HUES64 (cell line): Measurements from ENCODE around the gene UGCG.

ENCODE experiments used
- H3K27ac ChIP-seq: 2 replicates; pipeline ENCODE4 v1.7.0; 2013; ENCODE audit warnings: low read depth, low read length, inconsistent platforms
- H3K27me3 ChIP-seq: 2 replicates; pipeline ENCODE4 v1.6.1; 2013; ENCODE audit warnings: mild to moderate bottlenecking, low read length; ENCODE audit not compliant: insufficient read depth
- H3K36me3 ChIP-seq: 2 replicates; pipeline ENCODE4 v1.6.1; 2013; ENCODE audit warnings: mild to moderate bottlenecking, low read length; ENCODE audit not compliant: insufficient read depth
- H3K4me1 ChIP-seq: 2 replicates; pipeline ENCODE4 v1.6.1; 2013; ENCODE audit warnings: mild to moderate bottlenecking, low read length, moderate library complexity; ENCODE audit not compliant: insufficient read depth
- H3K4me3 ChIP-seq: 2 replicates; pipeline ENCODE4 v1.5.1; 2013; ENCODE audit warnings: mild to moderate bottlenecking, low read length, moderate library complexity
- H3K9ac ChIP-seq: 2 replicates; pipeline ENCODE4 v1.6.1; 2013; ENCODE audit warnings: mild to moderate bottlenecking, low read depth, low read length
- H3K9me3 ChIP-seq: 2 replicates; pipeline ENCODE4 v1.6.1; 2013; ENCODE audit warnings: low read depth, low read length; ENCODE audit not compliant: insufficient read depth
- WGBS: fragments of 150-250, 120-280 bp; methylation state at CpG from one replicate; pipeline ENCODE4 v1.1.7; 2013; ENCODE audit warnings: missing lambda C conversion rate; 5-methylcytosine and 5-hydroxymethylcytosine counted together

Gene UGCG

GRCh38 chr9:111907147-111907546 lies 10.5 kb downstream of the UGCG start:
- no peaks in the 10 kb centered on the region for H3K27me3 ChIP-seq
- H3K27ac ChIP-seq = no peak overlapping the region
- no peaks in the 10 kb centered on the region for H3K36me3 ChIP-seq
- no peak overlapping the region for H3K9ac ChIP-seq
- WGBS = 95% methylated on average over 5 of the region's 5 CpGs
- no peaks in the 10 kb centered on the region for H3K4me1 ChIP-seq
- no peaks in the 10 kb centered on the region for H3K9me3 ChIP-seq
- H3K4me3 ChIP-seq = no peak overlapping the region

GRCh38 chr9:111909444-111909843 lies 12.8 kb downstream of the UGCG start:
- H3K36me3 ChIP-seq = 0 out of 2 replicates have a peak, but pooled peaks cover under 1% of the 10 kb centered on the region
- H3K9ac ChIP-seq = no peak overlapping the region
- no peaks in the 10 kb centered on the region for H3K27me3 ChIP-seq
- no peaks in the 10 kb centered on the region for H3K9me3 ChIP-seq
- H3K27ac ChIP-seq = no peak overlapping the region
- H3K4me3 ChIP-seq = no peak overlapping the region
- 87% methylated on average over 3 of the region's 3 CpGs for WGBS
- no peaks in the 10 kb centered on the region for H3K4me1 ChIP-seq

DNA sequence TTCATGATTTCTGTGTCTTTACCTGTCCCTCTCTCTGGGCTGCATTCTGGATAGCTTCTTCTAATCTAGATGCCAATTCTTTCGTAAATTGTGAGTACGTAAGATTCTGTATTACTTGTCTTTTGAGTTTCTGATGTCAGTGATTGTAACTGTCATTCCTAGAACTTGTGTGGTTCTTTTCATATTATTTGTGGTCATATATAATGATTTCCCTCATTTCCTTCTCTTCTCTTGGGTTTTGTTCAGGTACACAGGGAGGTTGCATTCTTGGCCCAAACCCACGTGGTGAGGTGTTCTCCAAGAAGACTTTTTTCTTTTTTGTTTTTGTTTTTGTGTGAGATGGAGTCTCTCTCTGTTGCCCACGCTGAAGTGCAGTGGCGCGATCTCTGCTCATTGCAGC lies 13.8 kb downstream of the UGCG start:
- WGBS = 97% methylated on average over 6 of the region's 6 CpGs
- H3K27me3 ChIP-seq = no peaks in the 10 kb centered on the region
- H3K9ac ChIP-seq = no peak overlapping the region
- no peaks in the 10 kb centered on the region for H3K4me1 ChIP-seq
- peaks cover 9% of the 10 kb centered on the region for H3K36me3 ChIP-seq
- no peaks in the 10 kb centered on the region for H3K9me3 ChIP-seq
- H3K27ac ChIP-seq = no peak overlapping the region
- no peak overlapping the region for H3K4me3 ChIP-seq

GRCh38 chr9:111913159-111913558 lies 16.5 kb downstream of the UGCG start:
- no peaks in the 10 kb centered on the region for H3K27me3 ChIP-seq
- no peak overlapping the region for H3K9ac ChIP-seq
- no peaks in the 10 kb centered on the region for H3K9me3 ChIP-seq
- H3K36me3 ChIP-seq = peaks cover 34% of the 10 kb centered on the region
- H3K4me1 ChIP-seq = no peaks in the 10 kb centered on the region
- 93% methylated on average over 6 of the region's 6 CpGs for WGBS
- no peak overlapping the region for H3K27ac ChIP-seq
- no peak overlapping the region for H3K4me3 ChIP-seq

DNA sequence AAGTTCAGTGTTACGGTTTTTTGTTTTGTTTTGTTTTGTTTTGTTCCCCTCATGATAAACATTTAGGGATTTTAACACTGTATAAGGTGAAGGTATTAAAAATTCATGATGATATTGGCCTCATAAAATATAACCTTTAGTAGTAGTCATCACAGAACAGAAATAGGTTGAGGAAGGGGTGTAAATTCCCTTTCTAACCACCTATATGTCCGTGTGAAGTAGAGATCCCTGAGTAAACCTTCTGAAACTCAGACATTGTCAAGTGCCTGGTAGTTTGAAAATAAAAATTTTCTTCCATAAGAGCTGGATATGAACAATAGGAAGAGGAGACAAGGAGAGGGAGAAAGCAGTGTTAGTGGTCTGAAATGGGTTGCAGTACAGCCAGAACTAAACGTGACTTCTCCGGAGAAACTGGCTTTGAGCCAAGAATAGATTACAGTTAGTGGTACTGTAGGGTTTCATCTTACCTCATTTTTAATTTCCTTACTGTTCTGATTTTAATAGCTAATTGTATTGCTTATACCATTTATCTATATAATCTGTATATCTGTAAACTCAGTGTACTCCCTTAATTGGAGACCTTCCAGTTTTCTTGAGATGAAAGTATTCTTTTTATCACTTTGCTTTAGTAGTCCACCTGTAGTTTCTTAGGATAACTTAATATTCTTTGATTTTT lies 18.3 kb downstream of the UGCG start:
- no peaks in the 10 kb centered on the region for H3K4me1 ChIP-seq
- H3K27me3 ChIP-seq = no peaks in the 10 kb centered on the region
- 100% methylated on average over 2 of the region's 4 CpGs for WGBS
- no peaks in the 10 kb centered on the region for H3K9me3 ChIP-seq
- no peak overlapping the region for H3K27ac ChIP-seq
- no peak overlapping the region for H3K4me3 ChIP-seq
- no peak overlapping the region for H3K9ac ChIP-seq
- peaks cover 40% of the 10 kb centered on the region for H3K36me3 ChIP-seq

DNA sequence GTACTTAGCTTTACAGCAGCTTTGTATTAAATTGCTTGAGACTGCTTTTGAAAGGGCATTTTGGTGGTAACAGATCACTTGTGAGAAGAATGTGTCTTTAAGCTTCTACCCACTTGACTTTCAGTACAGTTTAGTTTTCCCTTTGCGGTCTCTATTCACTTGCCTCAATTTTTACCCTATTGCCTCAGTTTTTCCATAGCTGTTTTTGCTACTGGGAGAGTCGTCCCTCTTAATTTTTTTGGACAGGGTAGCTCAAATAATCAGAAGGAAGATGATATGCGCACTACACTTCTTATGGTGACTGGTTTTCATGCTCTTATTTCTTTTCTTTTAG lies 18.8 kb downstream of the UGCG start:
- H3K9me3 ChIP-seq = no peaks in the 10 kb centered on the region
- H3K27me3 ChIP-seq = no peaks in the 10 kb centered on the region
- no peaks in the 10 kb centered on the region for H3K4me1 ChIP-seq
- 95% methylated on average over 3 of the region's 3 CpGs for WGBS
- no peak overlapping the region for H3K9ac ChIP-seq
- H3K27ac ChIP-seq = no peak overlapping the region
- peaks cover 40% of the 10 kb centered on the region for H3K36me3 ChIP-seq
- H3K4me3 ChIP-seq = no peak overlapping the region

DNA sequence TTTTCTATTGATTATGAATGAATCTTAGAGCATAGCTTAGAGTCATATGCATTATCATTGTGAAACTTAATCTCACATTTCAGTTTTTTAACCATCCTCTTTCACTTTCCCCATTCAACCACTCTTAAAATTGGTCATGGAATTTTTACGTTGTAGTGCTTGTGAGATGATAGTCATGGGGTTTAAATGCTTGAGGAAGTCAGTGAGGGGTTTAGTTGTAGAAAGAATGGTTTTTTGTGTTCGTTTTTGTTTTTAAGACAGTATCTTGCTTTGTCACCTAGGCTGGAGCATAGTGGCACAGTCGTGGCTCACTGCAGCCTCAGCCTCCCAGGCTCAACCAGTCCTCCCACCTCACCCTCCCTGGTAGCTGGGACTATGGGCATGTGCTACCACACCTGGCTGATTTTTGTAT lies 19.6 kb downstream of the UGCG start:
- H3K9ac ChIP-seq = no peak overlapping the region
- H3K27me3 ChIP-seq = no peaks in the 10 kb centered on the region
- no peak overlapping the region for H3K27ac ChIP-seq
- no peaks in the 10 kb centered on the region for H3K9me3 ChIP-seq
- peaks cover 44% of the 10 kb centered on the region for H3K36me3 ChIP-seq
- H3K4me1 ChIP-seq = no peaks in the 10 kb centered on the region
- 89% methylated on average over 3 of the region's 3 CpGs for WGBS
- no peak overlapping the region for H3K4me3 ChIP-seq

DNA sequence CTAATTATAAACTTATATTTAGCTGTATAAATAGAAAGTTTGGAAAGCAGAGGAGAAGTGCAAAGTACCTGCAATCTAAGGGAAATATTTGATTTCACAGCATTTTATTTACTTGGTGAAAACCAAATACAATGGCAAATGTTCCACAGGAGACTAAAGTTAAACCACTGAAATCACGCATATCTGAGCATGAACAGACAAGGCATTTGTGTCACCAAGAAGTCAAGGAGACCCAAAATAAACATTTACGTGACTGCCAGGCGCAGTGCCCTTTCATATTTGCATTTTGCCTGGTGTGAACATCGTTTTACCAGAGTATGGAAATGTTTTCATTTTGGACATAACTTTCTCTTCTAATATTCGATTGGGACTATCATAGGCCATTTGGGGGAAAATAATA lies 20.6 kb downstream of the UGCG start:
- Histone ChIP-seq H3K9ac (no peak overlapping the region), H3K9me3 (no peaks in the 10 kb centered on the region), H3K27me3 (no peaks in the 10 kb centered on the region), H3K36me3 (peaks cover 44% of the 10 kb centered on the region), H3K4me3 (no peak overlapping the region), H3K4me1 (no peaks in the 10 kb centered on the region), H3K27ac (no peak overlapping the region)
- 97% methylated on average over 4 of the region's 5 CpGs for WGBS

DNA sequence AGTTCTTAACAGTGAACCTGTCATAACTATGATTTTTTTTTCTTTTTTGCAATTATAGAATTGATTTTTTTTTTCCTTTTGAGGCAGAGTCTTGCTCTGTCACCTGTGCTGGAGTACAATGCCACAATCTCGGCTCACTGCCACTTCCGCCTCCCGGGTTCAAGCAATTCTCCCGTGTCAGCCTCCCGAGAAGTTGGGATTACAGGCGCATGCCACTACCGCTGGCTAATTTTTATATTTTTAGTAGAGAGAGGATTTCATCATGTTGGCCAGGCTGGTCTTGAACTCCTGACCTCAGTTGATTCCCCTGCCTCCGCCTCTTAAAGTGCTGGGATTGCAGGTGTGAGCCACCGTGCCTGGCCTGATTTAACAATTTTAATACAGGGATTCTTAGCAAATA lies 21.4 kb downstream of the UGCG start:
- no peak overlapping the region for H3K9ac ChIP-seq
- H3K27ac ChIP-seq = no peak overlapping the region
- no peaks in the 10 kb centered on the region for H3K9me3 ChIP-seq
- no peaks in the 10 kb centered on the region for H3K4me1 ChIP-seq
- no peak overlapping the region for H3K4me3 ChIP-seq
- H3K36me3 ChIP-seq = peaks cover 51% of the 10 kb centered on the region
- 97% methylated on average over 9 of the region's 9 CpGs for WGBS
- H3K27me3 ChIP-seq = no peaks in the 10 kb centered on the region

DNA sequence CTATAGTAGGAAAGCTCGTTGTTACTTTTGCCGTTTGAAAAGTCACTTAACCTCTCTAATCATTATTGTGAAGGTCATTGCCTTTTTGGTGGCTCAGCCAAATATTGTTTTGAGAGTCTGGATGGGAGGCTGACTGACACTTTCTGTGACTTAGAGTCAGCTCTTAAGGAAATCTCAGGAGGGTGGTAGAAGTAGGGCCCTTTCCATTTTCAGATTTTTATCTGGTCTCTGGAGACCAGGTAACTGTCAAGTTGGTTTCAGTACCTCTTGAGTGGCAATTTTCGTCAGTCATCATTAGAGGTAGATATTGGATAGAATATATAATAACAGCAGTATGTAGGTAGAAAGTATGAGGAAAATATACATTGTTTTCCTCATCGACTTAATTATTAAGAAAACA lies 23.3 kb downstream of the UGCG start:
- WGBS = 91% methylated on average over 4 of the region's 4 CpGs
- Histone ChIP-seq H3K36me3 (peaks cover 59% of the 10 kb centered on the region), H3K9me3 (no peaks in the 10 kb centered on the region), H3K9ac (no peak overlapping the region), H3K27ac (no peak overlapping the region), H3K4me1 (no peaks in the 10 kb centered on the region), H3K4me3 (no peak overlapping the region), H3K27me3 (no peaks in the 10 kb centered on the region)

DNA sequence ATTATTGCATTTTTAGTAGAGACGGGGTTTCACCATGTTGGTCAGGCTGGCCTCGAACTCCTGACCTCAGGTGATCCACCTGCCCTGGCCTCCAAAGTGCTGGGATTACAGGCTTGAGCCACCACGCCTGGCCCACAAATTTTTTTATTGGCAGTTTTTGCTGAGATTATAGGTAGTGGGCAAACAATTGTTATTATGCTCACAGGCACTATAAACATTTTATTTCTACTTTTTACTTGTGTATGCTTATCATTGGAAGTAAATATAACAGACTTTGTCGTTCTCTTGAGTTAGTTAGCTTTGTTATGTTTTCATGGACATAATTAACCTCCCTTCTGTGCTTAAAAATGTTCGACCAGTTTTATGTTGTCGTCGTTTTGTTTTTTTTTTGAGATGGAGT lies 23.9 kb downstream of the UGCG start:
- no peak overlapping the region for H3K9ac ChIP-seq
- no peaks in the 10 kb centered on the region for H3K9me3 ChIP-seq
- H3K4me3 ChIP-seq = no peak overlapping the region
- H3K27ac ChIP-seq = no peak overlapping the region
- peaks cover 60% of the 10 kb centered on the region for H3K36me3 ChIP-seq
- H3K27me3 ChIP-seq = no peaks in the 10 kb centered on the region
- no peaks in the 10 kb centered on the region for H3K4me1 ChIP-seq
- WGBS = 97% methylated on average over 7 of the region's 7 CpGs

DNA sequence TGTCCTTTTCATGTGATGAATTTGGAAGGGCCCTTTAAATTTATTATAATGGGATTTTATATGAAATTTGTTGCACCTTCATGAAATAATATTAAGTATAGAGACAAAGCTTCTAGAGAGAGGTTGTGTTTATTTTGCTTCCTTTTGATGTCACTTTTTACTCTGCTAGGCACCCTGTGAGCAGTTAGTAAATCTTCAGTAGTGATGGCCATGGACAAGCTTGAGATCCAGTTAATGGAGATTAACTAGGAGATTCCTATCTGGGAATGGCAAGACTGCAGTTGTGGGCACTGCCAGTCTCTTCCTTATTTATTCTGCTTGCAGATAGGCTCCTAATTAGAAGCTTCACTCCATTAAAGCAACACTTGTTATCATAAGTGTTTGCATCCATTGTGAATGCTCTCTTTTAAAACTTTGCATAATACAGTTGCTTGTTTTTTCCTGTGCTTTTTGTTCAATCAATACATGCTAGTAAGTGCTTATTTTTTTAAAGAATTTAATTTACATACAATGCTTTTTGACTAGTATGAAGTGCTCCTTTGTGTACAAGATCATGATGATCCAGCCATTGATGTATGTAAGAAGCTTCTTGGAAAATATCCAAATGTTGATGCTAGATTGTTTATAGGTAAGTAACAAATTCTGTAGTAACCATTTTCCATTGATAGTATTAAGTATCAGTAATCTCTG lies 25.9 kb downstream of the UGCG start:
- Histone ChIP-seq H3K4me3 (no peak overlapping the region), H3K36me3 (peaks cover 59% of the 10 kb centered on the region), H3K9me3 (no peaks in the 10 kb centered on the region), H3K9ac (no peak overlapping the region), H3K27me3 (no peaks in the 10 kb centered on the region), H3K27ac (no peak overlapping the region), H3K4me1 (no peaks in the 10 kb centered on the region)
